Activated CD4-positive, alpha-beta memory T cell treated with anti-CD3 and anti-CD28 coated beads, Interleukin-2, amount 10 ng/mL, durations not matched to agents 7 days and 5 days (primary cell): ENCODE measurements around the gene DOK7. TPM values are rescaled to one million over a fixed set of nuclear protein-coding genes. Genes with fewer than 3 reads are reported as not detected.

Experiments used
- CTCF ChIA-PET: fragments of 350-600 bp; sonication (Branson Sonifier 250); formaldehyde crosslinking; loops from one replicate; lab custom pipeline; 2021; ENCODE audit warnings: antibody characterized with exemption, inconsistent platforms; lab: Charles Lee
- POLR2A ChIA-PET: fragments of 350-600 bp; sonication (Branson Sonifier 250); formaldehyde crosslinking; loops from one replicate; lab custom pipeline; 2021; ENCODE audit warnings: antibody characterized with exemption; lab: Charles Lee
- DNase-seq: peaks from one replicate; pipeline ENCODE4 v3.0.0-alpha.2; 2020
- H3K27ac Mint-ChIP-seq: one replicate; pipeline ENCODE4 v1.8.0; 2021; ENCODE audit warnings: mild to moderate bottlenecking, mixed read lengths
- H3K27me3 Mint-ChIP-seq: one replicate; pipeline ENCODE4 v1.8.0; 2021; ENCODE audit warnings: mixed read lengths
- H3K36me3 Mint-ChIP-seq: one replicate; pipeline ENCODE4 v1.8.0; 2021; ENCODE audit warnings: low read depth, mixed read lengths
- H3K4me1 Mint-ChIP-seq: one replicate; pipeline ENCODE4 v1.8.0; 2021; ENCODE audit warnings: mixed read lengths
- H3K4me3 Mint-ChIP-seq: one replicate; pipeline ENCODE4 v1.8.0; 2021; ENCODE audit warnings: mild to moderate bottlenecking, mixed read lengths
- H3K9me3 Mint-ChIP-seq: one replicate; pipeline ENCODE4 v1.8.0; 2021; ENCODE audit warnings: mixed read lengths
- total RNA-seq, 2 experiments: library from RNA; stranded (reverse); gene quantifications; one replicate each; pipeline ENCODE4 v1.2.3, GENCODE V29; 2021

Gene DOK7
- total RNA-seq, 2 experiments from 2014 or later, result not detected

GRCh38 chr4:3514221-3514780 lies 51.2 kb downstream of the DOK7 start:
- H3K4me3 Mint-ChIP-seq, result no peak overlapping the region
- no peak for DNase-seq
- no peaks in the 10 kb centered on the region for H3K9me3 Mint-ChIP-seq
- ChIA-PET CTCF (no interaction called here), POLR2A (no interaction called here)
- no peaks in the 10 kb centered on the region for H3K27me3 Mint-ChIP-seq
- peaks cover 49% of the 10 kb centered on the region for H3K36me3 Mint-ChIP-seq
- no peaks in the 10 kb centered on the region for H3K4me1 Mint-ChIP-seq
- H3K27ac Mint-ChIP-seq, result no peak overlapping the region

- Mint-ChIP-seq H3K4me3 (no peak overlapping the region), H3K27ac (no peak overlapping the region), H3K4me1 (no peaks in the 10 kb centered on the region), H3K27me3 (no peaks in the 10 kb centered on the region), H3K36me3 (peaks cover 50% of the 10 kb centered on the region), H3K9me3 (no peaks in the 10 kb centered on the region)
- no peak for DNase-seq
- ChIA-PET POLR2A (no interaction called here), CTCF (interaction anchor here (0.9 kb wide), 1 partner anchor 34 kb away, joined by 3 read pairs; no protein-coding TSS in a partner anchor)
These were observed 51.8 kb downstream of the DOK7 start for GRCh38 chr4:3514806-3515501.

GRCh38 chr4:3515646-3516045 lies 52.5 kb downstream of the DOK7 start:
- Mint-ChIP-seq H3K27me3 (no peaks in the 10 kb centered on the region), H3K4me1 (no peaks in the 10 kb centered on the region), H3K27ac (no peak overlapping the region), H3K9me3 (no peaks in the 10 kb centered on the region), H3K36me3 (peaks cover 54% of the 10 kb centered on the region), H3K4me3 (no peak overlapping the region)
- no peak for DNase-seq
- CTCF ChIA-PET, result interaction anchor here (0.9 kb wide), 1 partner anchor 35 kb away, joined by 3 read pairs; no protein-coding TSS in a partner anchor
- POLR2A ChIA-PET, result no interaction called here

- ChIA-PET POLR2A (no interaction called here), CTCF (interaction anchor here (0.9 kb wide), 1 partner anchor 35 kb away, joined by 3 read pairs; no protein-coding TSS in a partner anchor)
- peaks cover 51% of the 10 kb centered on the region for H3K36me3 Mint-ChIP-seq
- H3K4me3 Mint-ChIP-seq, result no peak overlapping the region
- no peak for DNase-seq
- no peaks in the 10 kb centered on the region for H3K4me1 Mint-ChIP-seq
- H3K9me3 Mint-ChIP-seq, result no peaks in the 10 kb centered on the region
- no peak overlapping the region for H3K27ac Mint-ChIP-seq
- no peaks in the 10 kb centered on the region for H3K27me3 Mint-ChIP-seq
These were observed 53.1 kb downstream of the DOK7 start for GRCh38 chr4:3516061-3516835.

- Mint-ChIP-seq H3K4me1 (no peaks in the 10 kb centered on the region), H3K4me3 (no peak overlapping the region), H3K36me3 (peaks cover 50% of the 10 kb centered on the region), H3K9me3 (no peaks in the 10 kb centered on the region), H3K27me3 (no peaks in the 10 kb centered on the region), H3K27ac (no peak overlapping the region)
- no peak for DNase-seq
- POLR2A ChIA-PET, result no interaction called here
- CTCF ChIA-PET, result no interaction called here
These were observed 54.0 kb downstream of the DOK7 start for GRCh38 chr4:3516836-3517730.

- no peaks in the 10 kb centered on the region for H3K4me1 Mint-ChIP-seq
- H3K36me3 Mint-ChIP-seq, result peaks cover 42% of the 10 kb centered on the region
- no peak for DNase-seq
- H3K4me3 Mint-ChIP-seq, result no peak overlapping the region
- H3K27ac Mint-ChIP-seq, result no peak overlapping the region
- H3K27me3 Mint-ChIP-seq, result no peaks in the 10 kb centered on the region
- POLR2A ChIA-PET, result no interaction called here
- CTCF ChIA-PET, result no interaction called here
- no peaks in the 10 kb centered on the region for H3K9me3 Mint-ChIP-seq
These were observed 54.8 kb downstream of the DOK7 start for GRCh38 chr4:3517731-3518510.

GRCh38 chr4:3518511-3518880 lies 55.4 kb downstream of the DOK7 start:
- Mint-ChIP-seq H3K27me3 (no peaks in the 10 kb centered on the region), H3K4me1 (no peaks in the 10 kb centered on the region), H3K36me3 (peaks cover 37% of the 10 kb centered on the region), H3K27ac (no peak overlapping the region), H3K9me3 (no peaks in the 10 kb centered on the region), H3K4me3 (no peak overlapping the region)
- DNase-seq, result no peak
- ChIA-PET POLR2A (no interaction called here), CTCF (no interaction called here)

GRCh38 chr4:3518941-3519340 lies 55.8 kb downstream of the DOK7 start:
- POLR2A ChIA-PET, result no interaction called here
- H3K27me3 Mint-ChIP-seq, result no peaks in the 10 kb centered on the region
- no peaks in the 10 kb centered on the region for H3K9me3 Mint-ChIP-seq
- no peak for DNase-seq
- CTCF ChIA-PET, result no interaction called here
- H3K4me3 Mint-ChIP-seq, result no peak overlapping the region
- H3K27ac Mint-ChIP-seq, result no peak overlapping the region
- H3K4me1 Mint-ChIP-seq, result no peaks in the 10 kb centered on the region
- H3K36me3 Mint-ChIP-seq, result peaks cover 33% of the 10 kb centered on the region

GRCh38 chr4:3519468-3520264 lies 56.6 kb downstream of the DOK7 start:
- no peak for DNase-seq
- ChIA-PET POLR2A (no interaction called here), CTCF (no interaction called here)

GRCh38 chr4:3520276-3520675 lies 57.2 kb downstream of the DOK7 start:
- POLR2A ChIA-PET, result no interaction called here
- Mint-ChIP-seq H3K27ac (no peak overlapping the region), H3K36me3 (peaks cover 30% of the 10 kb centered on the region), H3K4me1 (no peaks in the 10 kb centered on the region), H3K4me3 (no peak overlapping the region), H3K27me3 (no peaks in the 10 kb centered on the region), H3K9me3 (no peaks in the 10 kb centered on the region)
- DNase-seq, result no peak
- CTCF ChIA-PET, result no interaction called here

More at GRCh38 chr4:3519468-3520264, 56.6 kb downstream of the DOK7 start:
- no peak overlapping the region for H3K4me3 Mint-ChIP-seq
- no peaks in the 10 kb centered on the region for H3K9me3 Mint-ChIP-seq
- no peak overlapping the region for H3K27ac Mint-ChIP-seq
- H3K36me3 Mint-ChIP-seq, result peaks cover 30% of the 10 kb centered on the region
- no peaks in the 10 kb centered on the region for H3K4me1 Mint-ChIP-seq
- no peaks in the 10 kb centered on the region for H3K27me3 Mint-ChIP-seq

GRCh38 chr4:3520796-3521600 lies 57.9 kb downstream of the DOK7 start:
- CTCF ChIA-PET, result no interaction called here
- Mint-ChIP-seq H3K4me1 (no peaks in the 10 kb centered on the region), H3K9me3 (no peaks in the 10 kb centered on the region), H3K27me3 (no peaks in the 10 kb centered on the region), H3K36me3 (peaks cover 26% of the 10 kb centered on the region), H3K27ac (no peak overlapping the region), H3K4me3 (no peak overlapping the region)
- POLR2A ChIA-PET, result no interaction called here
- no peak for DNase-seq
